BE2C (cell line): ENCODE data around the gene SYF2.

Experiments
- DNase-seq: peaks from one replicate; pipeline ENCODE4 v3.0.0-alpha.2; 2020
- H3K27me3 ChIP-seq: fragments of 250-450 bp; sonication (Bioruptor Pico); 2 replicates; pipeline ENCODE4 v1.5.1; 2020; ENCODE audit warnings: mild to moderate bottlenecking
- H3K36me3 ChIP-seq: fragments of 250-450 bp; sonication (Bioruptor Pico); 2 replicates; pipeline ENCODE4 v1.5.1; 2020; ENCODE audit warnings: mild to moderate bottlenecking
- H3K4me1 ChIP-seq: fragments of 250-450 bp; sonication (Bioruptor Pico); 2 replicates; pipeline ENCODE4 v1.5.1; 2020
- H3K4me3 ChIP-seq: 2 replicates; pipeline ENCODE4 v1.5.1; 2011; ENCODE audit warnings: low read depth, low read length
- H3K9me3 ChIP-seq: fragments of 250-450 bp; sonication (Bioruptor Pico); 2 replicates; pipeline ENCODE4 v1.5.1; 2020
- TF ChIP-seq, protein P1 (sequence below): IDR thresholded peaks from 2 replicates; pipeline ENCODE4 v1.5.1; 2012; ENCODE audit warnings: mild to moderate bottlenecking, low read depth, low read length

SYF2 gene

DNA sequence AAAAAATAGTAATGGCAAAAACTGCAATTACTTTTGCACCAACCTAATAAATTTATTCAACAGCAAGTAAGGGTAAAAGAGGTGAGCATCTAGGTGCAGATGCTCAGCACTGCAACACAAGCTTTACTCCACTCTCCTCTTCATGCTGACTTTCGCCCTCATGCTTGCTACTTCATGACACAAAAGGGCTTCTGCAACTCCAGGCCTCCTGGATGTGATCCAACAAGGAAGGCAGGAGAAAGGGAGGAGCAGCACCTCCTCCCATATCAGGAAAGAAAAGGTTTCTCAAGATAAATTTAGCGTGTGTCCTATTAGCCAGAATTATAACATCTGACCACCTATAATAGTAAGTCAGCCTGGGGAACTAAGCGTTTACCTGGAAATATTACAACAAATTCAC lies 11.6 kb downstream of the SYF2 start:
- Histone ChIP-seq H3K4me3 (no peak overlapping the region), H3K4me1 (no peaks in the 10 kb centered on the region), H3K27me3 (no peaks in the 10 kb centered on the region), H3K36me3 (no peaks in the 10 kb centered on the region), H3K9me3 (no peaks in the 10 kb centered on the region)
- no peak for DNase-seq
- TF ChIP-seq, protein P1, sequence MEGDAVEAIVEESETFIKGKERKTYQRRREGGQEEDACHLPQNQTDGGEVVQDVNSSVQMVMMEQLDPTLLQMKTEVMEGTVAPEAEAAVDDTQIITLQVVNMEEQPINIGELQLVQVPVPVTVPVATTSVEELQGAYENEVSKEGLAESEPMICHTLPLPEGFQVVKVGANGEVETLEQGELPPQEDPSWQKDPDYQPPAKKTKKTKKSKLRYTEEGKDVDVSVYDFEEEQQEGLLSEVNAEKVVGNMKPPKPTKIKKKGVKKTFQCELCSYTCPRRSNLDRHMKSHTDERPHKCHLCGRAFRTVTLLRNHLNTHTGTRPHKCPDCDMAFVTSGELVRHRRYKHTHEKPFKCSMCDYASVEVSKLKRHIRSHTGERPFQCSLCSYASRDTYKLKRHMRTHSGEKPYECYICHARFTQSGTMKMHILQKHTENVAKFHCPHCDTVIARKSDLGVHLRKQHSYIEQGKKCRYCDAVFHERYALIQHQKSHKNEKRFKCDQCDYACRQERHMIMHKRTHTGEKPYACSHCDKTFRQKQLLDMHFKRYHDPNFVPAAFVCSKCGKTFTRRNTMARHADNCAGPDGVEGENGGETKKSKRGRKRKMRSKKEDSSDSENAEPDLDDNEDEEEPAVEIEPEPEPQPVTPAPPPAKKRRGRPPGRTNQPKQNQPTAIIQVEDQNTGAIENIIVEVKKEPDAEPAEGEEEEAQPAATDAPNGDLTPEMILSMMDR, result no peak

DNA sequence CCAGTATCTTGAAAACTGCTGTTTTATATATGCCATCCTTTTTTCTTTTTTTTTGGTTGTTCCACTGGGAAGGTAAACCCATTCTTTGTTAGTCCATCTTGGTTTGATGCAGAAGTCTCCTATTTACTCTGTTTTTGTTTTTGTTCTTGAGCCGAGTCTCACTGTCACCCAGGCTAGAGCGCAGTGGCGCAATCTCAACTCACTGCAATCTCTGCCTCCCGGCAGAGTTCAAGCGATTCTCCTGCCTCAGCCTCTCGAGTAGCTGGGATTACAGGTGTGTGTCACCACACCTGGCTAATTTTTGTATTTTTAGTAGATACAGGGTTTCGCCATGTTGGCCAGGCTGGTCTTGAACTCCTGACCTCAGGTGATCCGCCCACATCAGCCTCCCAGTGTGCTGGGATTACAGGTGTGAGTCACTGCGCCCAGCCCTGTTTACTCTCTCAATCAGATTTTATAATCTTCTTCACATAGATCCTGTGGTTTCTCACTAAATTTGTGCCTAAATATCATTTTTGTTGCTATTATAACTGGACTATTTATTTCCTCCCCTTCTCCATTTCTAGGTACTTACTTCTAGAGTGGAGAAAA lies 12.5 kb downstream of the SYF2 start:
- H3K27me3 ChIP-seq, result no peaks in the 10 kb centered on the region
- H3K4me3 ChIP-seq, result no peak overlapping the region
- no peaks in the 10 kb centered on the region for H3K4me1 ChIP-seq
- H3K9me3 ChIP-seq, result no peaks in the 10 kb centered on the region
- no peaks in the 10 kb centered on the region for H3K36me3 ChIP-seq
- TF ChIP-seq, protein P1, result no peak
- no peak for DNase-seq

DNA sequence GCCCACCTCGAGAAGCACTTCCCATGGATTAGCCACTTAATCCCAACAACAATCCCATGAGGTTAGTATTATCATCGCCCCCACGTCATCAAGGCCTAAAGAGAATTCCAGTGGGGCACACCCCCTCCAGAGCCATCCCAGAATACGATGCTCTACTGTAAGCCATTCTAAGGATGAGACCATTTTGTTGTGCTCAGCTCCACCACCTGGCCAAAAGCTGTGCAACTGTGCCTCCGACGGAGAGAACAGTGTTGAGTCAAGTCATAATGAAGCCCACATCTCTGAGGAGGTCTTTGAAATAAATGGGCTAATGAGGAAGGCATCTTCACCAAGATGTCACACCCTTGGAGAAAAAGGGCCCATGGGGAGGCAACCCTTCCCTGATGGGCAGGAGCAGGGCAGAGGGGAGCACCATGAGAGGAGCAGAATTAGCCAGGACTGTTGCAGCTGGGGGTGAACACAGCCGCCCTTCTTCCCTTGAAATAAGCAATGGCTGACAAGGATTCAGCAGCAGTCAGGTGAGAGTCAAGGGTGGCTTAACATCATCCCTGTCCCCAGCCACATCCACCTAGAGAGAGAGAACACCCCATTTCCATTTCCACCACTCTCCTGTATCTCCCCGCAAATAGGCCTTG lies 14.6 kb downstream of the SYF2 start:
- Histone ChIP-seq H3K4me3 (no peak overlapping the region), H3K36me3 (no peaks in the 10 kb centered on the region), H3K9me3 (no peaks in the 10 kb centered on the region), H3K27me3 (no peaks in the 10 kb centered on the region), H3K4me1 (no peaks in the 10 kb centered on the region)
- DNase-seq, result no peak
- TF ChIP-seq, protein P1, result no peak

DNA sequence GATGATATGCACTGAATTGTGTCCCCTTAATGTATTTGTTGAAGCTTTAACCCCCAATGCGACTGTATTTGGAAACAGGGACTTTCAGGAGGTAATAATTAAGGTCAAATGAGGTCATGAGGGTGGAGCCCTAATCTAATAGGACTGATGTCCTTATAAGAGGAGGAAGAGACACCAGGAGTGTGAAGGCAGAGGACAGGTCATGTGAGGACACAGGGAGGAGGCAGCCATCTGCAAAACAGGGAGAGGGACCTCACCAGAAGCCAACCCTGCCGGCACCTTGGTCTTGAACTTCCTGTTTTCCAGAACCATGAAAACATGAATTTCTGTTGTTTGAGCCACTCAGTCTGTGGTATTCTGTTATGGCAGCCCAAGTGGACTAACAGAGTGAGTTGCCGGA lies 15.3 kb downstream of the SYF2 start:
- Histone ChIP-seq H3K4me3 (no peak overlapping the region), H3K9me3 (no peaks in the 10 kb centered on the region), H3K4me1 (no peaks in the 10 kb centered on the region), H3K27me3 (no peaks in the 10 kb centered on the region), H3K36me3 (no peaks in the 10 kb centered on the region)
- TF ChIP-seq, protein P1, result no peak
- no peak for DNase-seq

DNA sequence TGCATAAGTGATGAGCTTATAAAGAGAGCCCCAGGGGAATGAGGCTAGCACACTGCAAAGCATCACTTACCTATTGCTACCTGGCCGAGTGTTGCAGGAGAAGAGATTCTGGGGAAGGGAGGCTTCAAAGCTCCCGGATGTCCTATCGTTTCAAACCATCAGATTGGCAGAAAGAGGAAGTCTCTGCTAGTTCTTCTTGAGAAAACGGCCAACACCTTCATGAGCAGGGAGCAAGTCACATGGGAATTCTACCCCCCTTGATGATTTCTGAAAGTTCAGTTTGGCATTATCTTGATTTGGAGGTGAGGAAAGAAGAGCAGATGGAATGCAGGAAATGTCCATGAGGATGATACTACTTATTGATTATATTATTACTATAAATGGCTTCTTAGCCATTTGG lies 16.2 kb downstream of the SYF2 start:
- DNase-seq, result no peak
- Histone ChIP-seq H3K27me3 (no peaks in the 10 kb centered on the region), H3K4me1 (no peaks in the 10 kb centered on the region), H3K36me3 (no peaks in the 10 kb centered on the region), H3K4me3 (no peak overlapping the region), H3K9me3 (no peaks in the 10 kb centered on the region)
- TF ChIP-seq, protein P1, result no peak

DNA sequence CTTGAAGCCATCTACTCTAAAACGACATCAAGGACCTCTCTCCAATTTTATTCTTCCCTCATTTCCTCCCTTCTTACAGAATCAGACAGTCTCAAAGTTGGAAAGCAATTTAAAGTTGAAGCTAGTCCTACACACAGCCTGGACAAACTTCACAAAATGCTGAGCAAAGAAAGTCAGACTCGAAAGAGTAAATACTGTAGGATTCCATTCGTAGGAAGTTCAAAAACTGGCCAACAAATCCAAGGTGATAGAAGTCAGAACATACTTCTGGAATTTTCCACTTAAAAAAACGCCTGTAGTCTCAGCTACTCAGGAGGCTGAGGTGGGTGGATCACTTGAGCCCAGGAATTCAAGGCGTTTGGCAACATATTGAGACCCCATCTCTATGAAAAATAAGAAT lies 19.6 kb downstream of the SYF2 start:
- no peaks in the 10 kb centered on the region for H3K36me3 ChIP-seq
- no peaks in the 10 kb centered on the region for H3K4me1 ChIP-seq
- H3K9me3 ChIP-seq, result no peaks in the 10 kb centered on the region
- TF ChIP-seq, protein P1, result no peak
- no peak for DNase-seq
- H3K4me3 ChIP-seq, result no peak overlapping the region
- H3K27me3 ChIP-seq, result no peaks in the 10 kb centered on the region
